AG10803 (cell line): ENCODE measurements around the gene COPZ2.
"Not testable (repeated sequence)": the region's sequence is repeated elsewhere in the genome, so short reads cannot be mapped to it uniquely, and the experiment has no call there.

Source experiments
- DNase-seq: peaks from one replicate; pipeline ENCODE4 v3.0.0; 2010; ENCODE audit warnings: low read depth
- H3K4me3 ChIP-seq: 2 replicates; pipeline ENCODE4 v1.5.1; 2011; ENCODE audit warnings: mild to moderate bottlenecking, low read length, control low read depth
- CTCF ChIP-seq: conservative IDR thresholded peaks from 2 replicates; pipeline ENCODE4 v1.5.1; 2011; ENCODE audit warnings: mild to moderate bottlenecking, low read length, control low read depth, inconsistent platforms

Gene COPZ2

GRCh38 chr17:48023400-48024148 lies 14.0 kb downstream of the COPZ2 start:
- DNase-seq, result peak; percentile 77
- H3K4me3 ChIP-seq, result peak overlapping the region; percentile 58
- no peak; the same call in 1 of the 2 replicates for TF ChIP-seq CTCF

GRCh38 chr17:48022901-48023300 lies 14.7 kb downstream of the COPZ2 start:
- H3K4me3 ChIP-seq, result no peak overlapping the region
- TF ChIP-seq CTCF, result no peak
- DNase-seq, result no peak

GRCh38 chr17:48021934-48022333 lies 15.7 kb downstream of the COPZ2 start:
- no peak for DNase-seq
- TF ChIP-seq CTCF, result no peak
- H3K4me3 ChIP-seq, result no peak overlapping the region

- not testable (repeated sequence) for H3K4me3 ChIP-seq, DNase-seq
Observed at GRCh38 chr17:48017817-48018158, 19.8 kb downstream of the COPZ2 start.

- TF ChIP-seq CTCF, result no peak
- no peak overlapping the region for H3K4me3 ChIP-seq
Observed at GRCh38 chr17:48016112-48016511, 21.5 kb downstream of the COPZ2 start.

GRCh38 chr17:48014595-48015111 lies 22.9 kb downstream of the COPZ2 start:
- no peak for TF ChIP-seq CTCF
- DNase-seq, result no peak
- H3K4me3 ChIP-seq, result no peak overlapping the region

More at GRCh38 chr17:48016112-48016511, 21.5 kb downstream of the COPZ2 start:
- no peak for DNase-seq

- no peak overlapping the region for H3K4me3 ChIP-seq
- DNase-seq, result no peak
- TF ChIP-seq CTCF, result no peak
Observed at GRCh38 chr17:48013876-48014594, 23.6 kb downstream of the COPZ2 start.
